ENCODE data around the gene CYP19A1.

CYP19A1 gene

DNA sequence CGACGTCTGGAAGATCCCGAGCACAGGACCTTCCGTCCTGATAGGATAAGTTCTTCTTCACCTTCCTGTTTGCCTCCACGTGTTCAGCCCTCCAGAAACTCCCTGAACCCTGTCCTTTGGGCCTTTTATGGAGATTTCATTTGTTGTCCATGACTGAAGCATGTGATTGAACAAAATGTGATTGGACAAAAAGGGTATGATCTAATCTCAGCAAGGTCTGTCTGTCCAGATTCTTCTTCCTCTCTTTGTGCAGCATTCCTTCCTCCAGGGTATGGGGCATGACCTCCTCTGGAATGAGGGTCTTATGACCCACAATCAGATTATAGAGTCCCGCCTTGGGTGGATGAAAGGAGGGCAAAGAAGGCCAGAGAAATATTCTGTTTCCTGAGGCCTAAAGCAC, at the start of gene CYP19A1:
Gene CYP19A1 (minus strand): TSS at position 101 of the 400 bp plus-strand sequence. CDS start 95,684 bp downstream, outside the sequence.
- H3K36me3 ChIP-seq (ENCODE audit: control insufficient read depth in 1 of 2, insufficient read depth in 2 of 2, low read length in 2 of 2), result no peaks in the 10 kb centered on the region
- no peak within 1 kb of the TSS for H3K27ac ChIP-seq (ENCODE audit: low read depth, low read length)
- H3K4me1 ChIP-seq (ENCODE audit: control insufficient read depth in 1 of 2, insufficient read depth in 2 of 2, low read length in 2 of 2), result no peaks in the 10 kb centered on the region
- H3K9me3 ChIP-seq (ENCODE audit: control insufficient read depth in 1 of 2, low read length in 2 of 2), result no peaks in the 10 kb centered on the region
- peaks cover 15 to 34% of the 10 kb centered on the region in 2 donors for H3K27me3 ChIP-seq (ENCODE audit: control insufficient read depth in 1 of 2, insufficient read depth in 2 of 2, low read length in 2 of 2)
- no peak within 1 kb of the TSS for H3K9ac ChIP-seq (ENCODE audit: low read depth in 1 of 2, low read length in 2 of 2)
- H3K4me3 ChIP-seq (ENCODE audit: low read depth in 1 of 2, low read length in 2 of 2), result no peak within 1 kb of the TSS

DNA sequence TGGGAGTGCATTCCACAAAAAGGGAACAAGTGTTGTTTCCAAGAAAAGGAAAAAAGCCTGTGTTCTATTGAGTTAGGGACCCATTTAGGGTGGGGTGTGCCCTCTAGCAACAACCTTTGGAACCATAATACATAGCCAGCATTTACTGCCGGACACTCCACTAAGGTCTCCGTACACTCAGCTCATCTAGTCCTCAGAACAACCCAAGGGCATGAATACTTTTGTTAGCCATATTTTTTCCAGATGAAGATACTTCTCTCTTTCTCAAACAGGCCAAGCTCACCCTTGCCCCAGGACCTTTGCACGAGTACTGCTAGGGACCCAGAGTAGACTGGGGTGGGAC, 49.3 kb upstream of the CYP19A1 start:
- Histone ChIP-seq H3K36me3 (ENCODE audit: control insufficient read depth in 1 of 2, insufficient read depth in 2 of 2, low read length in 2 of 2) (no peaks in the 10 kb centered on the region), H3K9me3 (ENCODE audit: control insufficient read depth in 1 of 2, low read length in 2 of 2) (no peaks in the 10 kb centered on the region), H3K4me1 (ENCODE audit: control insufficient read depth in 1 of 2, insufficient read depth in 2 of 2, low read length in 2 of 2) (no peaks in the 10 kb centered on the region), H3K27ac (ENCODE audit: low read depth, low read length) (no peak overlapping the region), H3K4me3 (ENCODE audit: low read depth in 1 of 2, low read length in 2 of 2) (no peak overlapping the region), H3K9ac (ENCODE audit: low read depth in 1 of 2, low read length in 2 of 2) (no peak overlapping the region), H3K27me3 (ENCODE audit: control insufficient read depth in 1 of 2, insufficient read depth in 2 of 2, low read length in 2 of 2) (no peaks in the 10 kb centered on the region)

DNA sequence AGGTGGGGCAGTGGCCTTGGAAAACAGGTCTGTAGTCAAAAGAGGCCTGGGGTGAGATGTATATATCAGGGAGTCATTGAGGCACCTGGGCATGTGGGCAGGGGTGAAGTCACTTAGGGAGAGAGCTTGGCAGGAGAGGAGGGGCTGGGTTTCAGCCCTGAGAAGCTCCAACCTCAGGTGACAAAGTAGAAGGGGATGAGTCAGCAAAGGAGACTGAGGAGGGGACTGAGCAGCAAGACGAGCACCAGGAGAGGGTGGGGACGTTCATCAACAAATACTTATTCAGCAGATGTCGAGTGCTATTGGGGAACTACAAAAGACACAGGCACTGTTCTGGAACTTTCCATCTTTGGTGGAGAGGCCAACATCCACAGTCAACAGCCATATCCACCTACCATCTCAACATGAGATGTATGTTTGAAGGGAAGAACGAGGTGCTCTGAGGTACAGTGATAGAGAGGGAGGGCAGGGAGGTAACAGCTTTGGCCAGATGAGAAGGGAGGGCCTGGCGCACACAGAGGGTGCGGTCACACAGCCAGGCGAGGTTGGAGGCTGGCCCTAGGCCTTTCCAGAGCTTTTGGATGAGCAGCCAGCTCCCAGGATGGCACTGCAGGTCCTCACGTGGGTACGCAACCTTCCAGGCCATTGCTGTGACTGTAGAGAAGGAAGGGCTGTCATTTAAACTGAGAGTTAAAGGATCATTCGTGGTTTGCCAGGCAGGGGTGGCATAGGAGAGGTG, 48.7 kb upstream of the CYP19A1 start:
- Histone ChIP-seq H3K9me3 (ENCODE audit: control insufficient read depth in 1 of 2, low read length in 2 of 2) (no peaks in the 10 kb centered on the region), H3K4me1 (ENCODE audit: control insufficient read depth in 1 of 2, insufficient read depth in 2 of 2, low read length in 2 of 2) (no peaks in the 10 kb centered on the region), H3K4me3 (ENCODE audit: low read depth in 1 of 2, low read length in 2 of 2) (no peak overlapping the region), H3K27ac (ENCODE audit: low read depth, low read length) (no peak overlapping the region), H3K9ac (ENCODE audit: low read depth in 1 of 2, low read length in 2 of 2) (no peak overlapping the region), H3K27me3 (ENCODE audit: control insufficient read depth in 1 of 2, insufficient read depth in 2 of 2, low read length in 2 of 2) (peaks cover 0 to under 1% of the 10 kb centered on the region in 2 donors), H3K36me3 (ENCODE audit: control insufficient read depth in 1 of 2, insufficient read depth in 2 of 2, low read length in 2 of 2) (no peaks in the 10 kb centered on the region)

DNA sequence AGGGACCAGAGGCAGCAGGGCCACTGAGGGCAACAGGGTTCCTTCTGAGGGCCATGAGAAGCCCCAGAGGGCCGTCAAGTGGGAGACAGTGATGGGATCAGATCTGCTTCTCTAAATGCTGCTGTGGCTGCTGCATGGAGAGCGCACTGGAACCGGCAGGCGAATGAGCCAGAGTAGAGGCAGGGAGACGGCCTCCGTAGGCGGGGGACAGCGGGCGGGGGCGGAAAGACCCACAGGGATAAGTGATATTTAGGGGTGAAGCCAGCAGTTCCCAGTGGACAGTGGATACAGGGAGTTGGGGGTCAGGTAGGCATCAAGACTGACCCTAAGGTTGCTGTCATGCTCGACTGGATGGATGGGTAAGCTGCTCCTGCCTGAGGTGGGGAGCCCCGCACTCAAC, 48.1 kb upstream of the CYP19A1 start:
- Histone ChIP-seq H3K9ac (ENCODE audit: low read depth in 1 of 2, low read length in 2 of 2) (no peak overlapping the region), H3K27ac (ENCODE audit: low read depth, low read length) (no peak overlapping the region)

DNA sequence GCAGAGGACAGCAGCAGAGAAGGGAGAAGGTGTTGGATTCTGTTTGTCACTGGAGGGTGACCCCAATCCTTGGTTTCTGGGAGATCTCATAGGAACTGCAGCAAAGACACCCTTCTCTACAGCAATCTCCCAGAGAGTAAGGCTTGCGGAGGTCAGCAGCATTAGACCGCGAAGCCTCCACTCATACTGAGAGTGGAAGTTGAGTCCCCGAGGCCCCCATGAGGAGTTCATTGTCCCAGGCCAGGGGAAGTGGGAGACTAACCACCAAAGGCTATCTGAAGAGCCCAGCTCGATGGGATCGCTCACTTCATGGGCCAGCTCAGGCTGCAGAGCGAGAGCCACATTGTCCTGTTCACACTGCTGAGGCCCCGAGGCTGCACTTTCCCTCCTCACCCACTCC, 47.6 kb upstream of the CYP19A1 start:
- H3K4me1 ChIP-seq (ENCODE audit: control insufficient read depth in 1 of 2, insufficient read depth in 2 of 2, low read length in 2 of 2), result peaks cover 1 to 2% of the 10 kb centered on the region in 2 donors

More for the DNA sequence above, 48.1 kb upstream of the CYP19A1 start:
- no peaks in the 10 kb centered on the region for H3K9me3 ChIP-seq (ENCODE audit: control insufficient read depth in 1 of 2, low read length in 2 of 2)
- no peak overlapping the region for H3K4me3 ChIP-seq (ENCODE audit: low read depth in 1 of 2, low read length in 2 of 2)
- peaks cover 0 to 7% of the 10 kb centered on the region in 2 donors for H3K27me3 ChIP-seq (ENCODE audit: control insufficient read depth in 1 of 2, insufficient read depth in 2 of 2, low read length in 2 of 2)
- H3K4me1 ChIP-seq (ENCODE audit: control insufficient read depth in 1 of 2, insufficient read depth in 2 of 2, low read length in 2 of 2), result no peaks in the 10 kb centered on the region
- H3K36me3 ChIP-seq (ENCODE audit: control insufficient read depth in 1 of 2, insufficient read depth in 2 of 2, low read length in 2 of 2), result no peaks in the 10 kb centered on the region

DNA sequence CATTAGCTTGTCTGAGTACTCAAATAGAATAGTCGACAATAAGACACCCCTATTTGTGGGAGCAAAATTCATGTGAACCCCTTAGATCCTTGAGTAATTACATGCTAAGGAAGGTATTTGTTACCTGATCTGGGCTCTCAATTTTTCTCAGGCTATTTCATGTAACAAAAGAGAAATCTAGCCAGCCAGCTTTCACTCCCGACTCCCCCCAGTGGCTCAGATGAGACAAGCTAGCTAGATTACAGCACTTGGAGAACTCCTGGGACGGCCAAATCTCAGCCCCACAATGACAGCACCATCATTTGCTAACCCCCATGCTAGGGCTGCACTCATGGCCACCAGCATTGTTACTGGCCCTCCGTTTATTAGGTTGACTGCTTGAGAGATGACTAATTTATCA, 44.4 kb upstream of the CYP19A1 start:
- Histone ChIP-seq H3K27me3 (ENCODE audit: control insufficient read depth in 1 of 2, insufficient read depth in 2 of 2, low read length in 2 of 2) (peaks cover 0 to 7% of the 10 kb centered on the region in 2 donors), H3K36me3 (ENCODE audit: control insufficient read depth in 1 of 2, insufficient read depth in 2 of 2, low read length in 2 of 2) (no peaks in the 10 kb centered on the region), H3K4me1 (ENCODE audit: control insufficient read depth in 1 of 2, insufficient read depth in 2 of 2, low read length in 2 of 2) (peaks cover 3 to 4% of the 10 kb centered on the region in 2 donors), H3K27ac (ENCODE audit: low read depth, low read length) (no peak overlapping the region), H3K9me3 (ENCODE audit: control insufficient read depth in 1 of 2, low read length in 2 of 2) (no peaks in the 10 kb centered on the region), H3K9ac (ENCODE audit: low read depth in 1 of 2, low read length in 2 of 2) (no peak overlapping the region), H3K4me3 (ENCODE audit: low read depth in 1 of 2, low read length in 2 of 2) (no peak overlapping the region)

More for the DNA sequence above, 47.6 kb upstream of the CYP19A1 start:
- Histone ChIP-seq H3K9me3 (ENCODE audit: control insufficient read depth in 1 of 2, low read length in 2 of 2) (no peaks in the 10 kb centered on the region), H3K4me3 (ENCODE audit: low read depth in 1 of 2, low read length in 2 of 2) (no peak overlapping the region), H3K27me3 (ENCODE audit: control insufficient read depth in 1 of 2, insufficient read depth in 2 of 2, low read length in 2 of 2) (peaks cover 0 to 7% of the 10 kb centered on the region in 2 donors), H3K36me3 (ENCODE audit: control insufficient read depth in 1 of 2, insufficient read depth in 2 of 2, low read length in 2 of 2) (no peaks in the 10 kb centered on the region), H3K27ac (ENCODE audit: low read depth, low read length) (no peak overlapping the region), H3K9ac (ENCODE audit: low read depth in 1 of 2, low read length in 2 of 2) (no peak overlapping the region)

DNA sequence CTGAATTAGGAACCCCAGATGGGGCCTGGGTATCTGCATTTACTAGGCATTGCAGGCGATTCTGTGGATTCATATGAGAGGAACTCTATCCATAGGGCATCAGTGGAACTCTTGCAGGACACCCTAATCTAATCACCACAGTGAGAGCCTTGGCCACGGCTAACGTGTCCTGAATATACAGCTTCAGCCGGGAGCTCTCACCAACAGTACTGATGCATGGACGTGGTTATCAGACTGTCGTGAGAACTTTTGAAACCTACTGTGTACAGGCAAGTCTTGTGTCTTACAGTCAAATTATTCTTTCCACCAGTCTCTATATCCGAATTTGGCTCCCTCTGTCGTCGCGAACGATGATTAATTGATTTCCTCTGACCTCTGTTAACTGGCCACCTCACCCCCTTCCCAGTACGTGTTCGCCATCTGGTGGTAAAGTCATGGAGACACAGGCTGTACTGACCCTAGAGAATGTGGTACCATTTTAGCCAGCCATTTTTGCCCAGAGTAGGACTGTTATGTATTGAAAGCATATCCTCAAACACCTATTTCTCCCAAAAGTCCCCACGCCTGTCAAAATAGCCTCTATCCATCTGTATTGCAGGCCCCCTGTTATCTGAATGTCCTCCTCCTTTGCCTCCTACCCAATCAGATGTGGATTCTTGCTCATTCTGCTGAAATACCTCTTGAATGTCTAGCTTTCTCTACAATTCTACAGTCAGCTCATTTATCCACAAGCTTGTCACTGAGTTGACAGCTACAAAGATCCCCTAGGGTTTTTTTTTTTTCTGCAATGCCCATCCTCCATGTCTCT, 42.8 kb upstream of the CYP19A1 start:
- Histone ChIP-seq H3K36me3 (ENCODE audit: control insufficient read depth in 1 of 2, insufficient read depth in 2 of 2, low read length in 2 of 2) (no peaks in the 10 kb centered on the region), H3K27ac (ENCODE audit: low read depth, low read length) (no peak overlapping the region), H3K9ac (ENCODE audit: low read depth in 1 of 2, low read length in 2 of 2) (no peak overlapping the region), H3K4me1 (ENCODE audit: control insufficient read depth in 1 of 2, insufficient read depth in 2 of 2, low read length in 2 of 2) (peaks cover 3 to 4% of the 10 kb centered on the region in 2 donors), H3K4me3 (ENCODE audit: low read depth in 1 of 2, low read length in 2 of 2) (no peak overlapping the region), H3K9me3 (ENCODE audit: control insufficient read depth in 1 of 2, low read length in 2 of 2) (no peaks in the 10 kb centered on the region), H3K27me3 (ENCODE audit: control insufficient read depth in 1 of 2, insufficient read depth in 2 of 2, low read length in 2 of 2) (peaks cover 0 to 7% of the 10 kb centered on the region in 2 donors)

DNA sequence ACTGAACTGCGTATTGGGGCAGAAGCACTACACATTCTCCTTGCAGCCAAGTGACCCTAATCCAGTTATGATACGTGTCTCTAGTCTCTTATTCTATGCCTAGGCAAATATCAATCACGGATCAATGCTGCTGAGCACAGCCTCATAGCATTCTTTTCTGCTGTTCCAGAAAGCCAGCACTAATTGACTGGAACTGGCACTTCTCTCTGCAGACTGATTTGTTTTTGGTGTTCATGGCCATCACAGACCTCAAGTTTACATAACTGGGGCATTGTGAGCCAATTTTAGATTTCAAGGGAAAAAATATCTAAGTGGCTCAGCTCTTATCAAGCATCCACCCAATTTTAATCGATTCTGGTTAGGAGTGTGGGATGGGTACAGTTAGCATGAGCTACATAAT, 41.0 kb upstream of the CYP19A1 start:
- H3K27ac ChIP-seq (ENCODE audit: low read depth, low read length), result no peak overlapping the region
- H3K9me3 ChIP-seq (ENCODE audit: control insufficient read depth in 1 of 2, low read length in 2 of 2), result no peaks in the 10 kb centered on the region
- no peak overlapping the region for H3K4me3 ChIP-seq (ENCODE audit: low read depth in 1 of 2, low read length in 2 of 2)
- H3K4me1 ChIP-seq (ENCODE audit: control insufficient read depth in 1 of 2, insufficient read depth in 2 of 2, low read length in 2 of 2), result peaks cover 3 to 4% of the 10 kb centered on the region in 2 donors
- no peak overlapping the region for H3K9ac ChIP-seq (ENCODE audit: low read depth in 1 of 2, low read length in 2 of 2)
- H3K27me3 ChIP-seq (ENCODE audit: control insufficient read depth in 1 of 2, insufficient read depth in 2 of 2, low read length in 2 of 2), result peaks cover 0 to 7% of the 10 kb centered on the region in 2 donors
- H3K36me3 ChIP-seq (ENCODE audit: control insufficient read depth in 1 of 2, insufficient read depth in 2 of 2, low read length in 2 of 2), result no peaks in the 10 kb centered on the region

DNA sequence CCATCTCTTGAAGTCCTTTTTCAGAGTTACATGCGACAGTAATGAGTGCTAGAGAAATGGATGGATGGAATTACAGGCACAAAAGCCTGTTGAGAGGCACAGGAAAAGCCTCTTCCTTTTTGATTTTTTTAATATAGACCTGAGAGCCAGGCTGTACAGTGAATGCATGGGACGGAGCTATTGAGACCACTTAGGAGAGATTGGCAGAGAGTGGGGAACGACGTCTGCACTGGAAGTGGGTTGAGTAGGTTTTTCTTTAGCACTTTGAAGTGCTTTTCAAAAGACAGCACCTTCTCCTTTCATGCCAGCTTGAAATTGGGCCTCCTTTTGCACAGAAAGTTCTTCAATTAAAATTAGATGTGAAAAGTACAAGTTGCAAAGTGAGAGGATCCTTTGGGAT, 40.0 kb upstream of the CYP19A1 start:
- Histone ChIP-seq H3K36me3 (ENCODE audit: control insufficient read depth in 1 of 2, insufficient read depth in 2 of 2, low read length in 2 of 2) (no peaks in the 10 kb centered on the region), H3K27ac (ENCODE audit: low read depth, low read length) (no peak overlapping the region), H3K4me1 (ENCODE audit: control insufficient read depth in 1 of 2, insufficient read depth in 2 of 2, low read length in 2 of 2) (peaks cover 3 to 4% of the 10 kb centered on the region in 2 donors), H3K9me3 (ENCODE audit: control insufficient read depth in 1 of 2, low read length in 2 of 2) (no peaks in the 10 kb centered on the region), H3K27me3 (ENCODE audit: control insufficient read depth in 1 of 2, insufficient read depth in 2 of 2, low read length in 2 of 2) (peaks cover 0 to 7% of the 10 kb centered on the region in 2 donors), H3K9ac (ENCODE audit: low read depth in 1 of 2, low read length in 2 of 2) (no peak overlapping the region), H3K4me3 (ENCODE audit: low read depth in 1 of 2, low read length in 2 of 2) (no peak overlapping the region)

DNA sequence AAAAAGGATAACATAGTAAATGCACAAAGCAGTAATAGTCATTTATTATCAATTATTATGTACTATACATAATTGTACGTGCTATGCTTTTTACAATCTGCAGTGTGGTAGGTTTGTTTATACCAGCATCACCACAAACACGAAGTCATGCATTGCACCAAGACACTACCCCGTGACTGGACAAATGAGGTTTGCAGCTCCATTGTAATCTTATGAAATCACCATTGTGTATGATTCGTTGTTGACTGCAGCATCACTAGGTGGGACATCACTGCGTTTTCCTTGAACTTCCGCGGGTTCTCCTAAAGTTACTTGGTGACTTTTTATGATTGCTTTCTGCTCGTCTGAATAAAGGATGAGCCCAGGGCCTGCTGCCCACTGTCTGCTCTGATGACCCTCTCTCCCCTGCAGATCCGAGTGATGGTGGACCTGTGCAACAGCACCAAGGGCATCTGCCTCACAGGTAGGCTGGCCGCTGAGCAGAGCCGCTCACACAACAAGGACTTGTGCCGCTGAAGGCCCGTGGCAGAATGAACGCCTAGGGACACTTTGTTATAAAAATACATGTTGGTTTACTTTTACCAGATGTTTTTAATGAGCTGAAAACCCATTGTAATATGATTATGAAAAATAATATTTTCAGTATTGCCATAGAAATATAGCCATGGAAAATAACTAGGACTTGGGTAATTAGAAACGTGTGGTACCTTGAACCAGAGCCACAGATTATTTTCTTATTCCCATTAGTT, 38.8 kb upstream of the CYP19A1 start:
- no peak overlapping the region for H3K4me3 ChIP-seq (ENCODE audit: low read depth in 1 of 2, low read length in 2 of 2)
- H3K9ac ChIP-seq (ENCODE audit: low read depth in 1 of 2, low read length in 2 of 2), result no peak overlapping the region
- H3K4me1 ChIP-seq (ENCODE audit: control insufficient read depth in 1 of 2, insufficient read depth in 2 of 2, low read length in 2 of 2), result peaks cover 3 to 4% of the 10 kb centered on the region in 2 donors

More for the DNA sequence above, 38.8 kb upstream of the CYP19A1 start:
- no peaks in the 10 kb centered on the region for H3K9me3 ChIP-seq (ENCODE audit: control insufficient read depth in 1 of 2, low read length in 2 of 2)
- no peak overlapping the region for H3K27ac ChIP-seq (ENCODE audit: low read depth, low read length)
- H3K27me3 ChIP-seq (ENCODE audit: control insufficient read depth in 1 of 2, insufficient read depth in 2 of 2, low read length in 2 of 2), result peaks cover 0 to 7% of the 10 kb centered on the region in 2 donors
- H3K36me3 ChIP-seq (ENCODE audit: control insufficient read depth in 1 of 2, insufficient read depth in 2 of 2, low read length in 2 of 2), result no peaks in the 10 kb centered on the region
